ENCODE results near the gene PDCD1. TPM values are rescaled to one million over a fixed set of nuclear protein-coding genes. Genes with fewer than 3 reads are reported as not detected.

PDCD1 gene
- total and polyA plus RNA-seq, 10 of the 15 experiments (the other 5 are each of a cell fraction or from before 2014, with no cell fraction given) = 0.62 to 6.4 (median 2.9) TPM; not detected in 2

- CTCF ChIA-PET = interaction anchor here (3.5 kb wide), 1 partner anchor 12 kb away, joined by 21 read pairs; no protein-coding TSS in a partner anchor
- no peaks in the 10 kb centered on the region for H3K36me3 ChIP-seq (ENCODE audit: control insufficient read depth in 2 of 2, insufficient read depth in 2 of 2, low read length in 1 of 2)
- H3K4me2 ChIP-seq (ENCODE audit: control insufficient read depth, insufficient read depth) = no peak overlapping the region
- BruUV-seq (replicated peaks) = no TSS peak
- TF ChIP-seq ZNF217 (IDR thresholded peaks at IDR 0.05) (no peak), ZBTB11 (CRISPR knock-in tag; IDR thresholded peaks at IDR 0.05) (no peak), TCF12 (IDR thresholded peaks at IDR 0.05; ENCODE audit: low read depth, low read length) (0 out of 2 replicates have a peak, but pooled peaks have one; percentile 53)
- RAD21 ChIA-PET (ENCODE audit: unreplicated experiment) = interaction anchor here (1.2 to 2.1 kb wide), 4 partner anchors 12 to 133 kb away, joined by 3 to 5 read pairs (median 4); partner anchors contain the start of gene D2HGDH
- no peaks in the 10 kb centered on the region; a peak in 1 of 4 replicates for H3K27me3 ChIP-seq (replicated peaks in 1 of 2; ENCODE audit: control insufficient read depth in 2 of 2, insufficient read depth in 2 of 2, low read length in 1 of 2)
- peaks cover 3% of the 10 kb centered on the region; the same call in 1 of the 2 replicates for H4K20me1 ChIP-seq (ENCODE audit: control insufficient read depth, insufficient read depth)
- H3K9me3 ChIP-seq (replicated peaks; ENCODE audit: control insufficient read depth, insufficient read depth, low read length) = no peaks in the 10 kb centered on the region; the same call in 1 of the 3 replicates
- no peak for DNase-seq (ENCODE audit: low read depth, low spot score)
- no peak overlapping the region for H2AFZ ChIP-seq (ENCODE audit: control insufficient read depth, low read depth, low read length)
- in situ Hi-C loops (cut with MboI) (no loop called here), intact Hi-C loops (cut with micrococcal nuclease; ENCODE audit: unreplicated experiment) (no loop called here)
- no peaks in the 10 kb centered on the region for H3K79me2 ChIP-seq (ENCODE audit: control insufficient read depth, insufficient read depth, low read length)
- POLR2A ChIA-PET = interaction anchor here (0.7 kb wide), 1 partner anchor 14 kb away, joined by 3 read pairs; no protein-coding TSS in a partner anchor
- SMC1A ChIA-PET (ENCODE audit: uncharacterized antibody, unreplicated experiment) = interaction anchor here (1.1 to 1.6 kb wide), 2 partner anchors 22 to 78 kb away, joined by 4 to 5 read pairs; no protein-coding TSS in a partner anchor
- 32% methylated on average over 32 of the region's 33 CpGs for WGBS (ENCODE audit: insufficient coverage, insufficient replicate concordance, low lambda C conversion rate, missing lambda C conversion rate)
- H3K4me3 ChIP-seq = no peak overlapping the region
- FAIRE-seq = no peak
- peaks cover 20% of the 10 kb centered on the region for H3K4me1 ChIP-seq (ENCODE audit: control insufficient read depth, insufficient read depth, low read length)
- no peak overlapping the region for H3K9ac ChIP-seq (ENCODE audit: control insufficient read depth, insufficient read depth, low read length)
- ATAC-seq = peak; percentile 10
- H3K27ac ChIP-seq (ENCODE audit: control insufficient read depth, insufficient read depth) = no peak overlapping the region
Observed at GRCh38 chr2:241866790-241867645, 8.3 kb upstream of the PDCD1 start.
